HG03521 (cell line): ENCODE measurements around the gene EDIL3.

Experiments used
- ATAC-seq: cut with Tn5 transposase; IDR thresholded peaks from one replicate; pipeline ENCODE4 v1.9.1; 2021; ENCODE audit warnings: mild to moderate bottlenecking, moderate library complexity; ENCODE audit not compliant: unreplicated experiment

The EDIL3 gene

GRCh38 chr5:83919071-83920041 lies 465.3 kb downstream of the EDIL3 start:
- ATAC-seq, result no peak

GRCh38 chr5:83917261-83917908 lies 467.3 kb downstream of the EDIL3 start:
- ATAC-seq, result no peak

DNA sequence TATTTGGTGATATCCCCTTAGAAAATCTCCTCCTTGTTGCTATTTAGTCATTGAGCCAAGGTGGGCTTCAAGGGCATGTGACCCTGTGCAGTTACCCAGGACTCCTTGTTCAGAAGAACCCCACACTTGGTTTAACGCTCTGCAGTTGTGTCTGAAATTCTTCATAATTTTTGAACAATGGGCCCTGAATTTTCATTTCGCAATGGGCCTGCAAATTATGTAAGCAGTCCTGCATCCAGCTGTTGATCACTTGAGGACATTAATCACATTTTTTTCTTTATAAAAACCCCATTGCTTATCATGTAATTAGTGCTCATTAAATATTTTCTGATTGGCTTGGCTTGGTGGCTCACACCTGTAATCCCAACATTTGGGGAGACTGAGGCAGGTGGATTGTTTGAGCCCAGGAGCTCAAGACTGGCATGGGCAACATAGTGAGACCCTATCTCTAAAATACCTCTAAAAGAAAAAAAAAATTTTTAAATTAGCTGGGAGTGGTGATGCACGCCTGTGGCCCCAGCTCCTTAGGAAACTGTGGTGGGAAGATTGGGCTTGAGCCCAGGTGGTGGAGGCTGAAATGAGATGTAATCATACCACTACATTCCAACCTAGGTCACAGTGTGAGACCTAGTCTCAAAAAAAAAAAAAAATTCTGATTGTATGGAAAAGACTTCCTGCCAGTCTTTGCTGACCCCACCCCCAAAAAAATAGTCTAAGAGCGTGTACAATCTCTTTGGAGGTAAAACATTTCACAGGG lies 469.8 kb downstream of the EDIL3 start:
- ATAC-seq, result no peak

DNA sequence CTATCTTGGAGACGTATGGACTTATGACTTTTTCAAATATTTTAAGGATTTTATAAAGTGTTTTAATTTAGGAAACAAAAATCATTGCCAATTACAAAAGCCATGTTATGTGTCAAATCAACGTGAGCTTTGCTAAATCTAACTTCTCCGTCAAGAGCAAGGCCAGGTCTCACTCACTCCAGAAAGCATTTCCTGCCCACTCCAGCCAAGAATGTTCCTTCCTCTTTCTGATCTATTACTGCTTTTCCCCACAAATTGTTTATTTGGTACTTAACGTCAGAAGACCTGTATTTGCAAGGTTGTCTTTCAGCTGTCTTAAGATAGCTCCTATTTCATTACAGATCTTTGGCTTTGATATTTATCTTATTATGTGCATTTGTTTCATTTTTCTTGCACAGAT lies 470.5 kb downstream of the EDIL3 start:
- no peak for ATAC-seq

- no peak for ATAC-seq
Observed at GRCh38 chr5:83913593-83913992, 471.1 kb downstream of the EDIL3 start.

GRCh38 chr5:83911367-83911919 lies 473.2 kb downstream of the EDIL3 start:
- ATAC-seq, result no peak

- ATAC-seq, result no peak
Observed at GRCh38 chr5:83900306-83900705, 484.4 kb downstream of the EDIL3 start.

DNA sequence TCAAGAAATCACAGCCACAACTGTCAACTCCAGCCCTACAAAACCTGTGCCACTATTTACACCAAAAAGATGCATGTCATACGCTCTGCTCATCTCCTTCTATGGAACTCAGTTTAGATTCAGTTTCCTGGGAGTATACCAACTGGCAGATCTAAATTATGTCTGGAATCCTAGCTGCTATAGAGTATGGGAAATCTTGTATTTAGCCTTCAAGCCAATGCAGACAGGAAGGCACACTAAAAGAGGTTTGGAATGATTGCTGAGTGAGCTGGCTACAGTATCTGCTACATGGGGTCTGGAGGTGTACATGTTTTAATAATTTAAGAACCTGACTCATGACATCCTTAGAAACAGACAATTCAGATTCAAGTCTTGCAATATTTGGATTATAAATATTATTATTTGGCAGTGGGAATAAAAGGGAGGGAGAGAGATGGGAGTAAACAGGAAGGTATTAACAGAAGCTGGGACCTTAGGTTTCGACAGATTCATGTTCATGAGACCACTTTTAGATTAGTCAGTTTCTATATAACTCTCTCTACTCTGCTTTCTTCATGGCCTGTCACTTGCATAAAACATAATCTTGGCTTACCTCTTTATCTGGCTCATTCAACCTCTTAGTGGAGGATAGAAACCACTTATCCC lies 485.2 kb downstream of the EDIL3 start:
- ATAC-seq, result no peak

DNA sequence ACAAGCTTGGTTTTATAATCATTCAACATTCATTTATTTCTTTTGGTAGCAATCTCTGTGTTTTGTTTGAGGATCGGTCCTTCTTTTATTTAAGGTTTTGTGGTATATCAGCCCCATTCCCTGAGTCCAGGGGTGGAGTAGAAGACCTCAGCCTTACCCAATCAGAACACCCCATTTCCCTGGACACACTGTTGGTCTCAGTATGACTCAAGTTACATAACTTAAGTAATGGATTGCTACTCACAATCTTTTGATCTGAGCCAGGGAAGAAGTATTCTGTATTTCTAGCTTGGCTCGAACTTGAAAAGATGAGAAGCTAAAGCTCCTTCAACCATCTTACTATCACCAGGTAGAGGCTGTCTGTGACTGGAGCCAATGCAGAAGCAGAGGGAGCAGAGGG lies 488.8 kb downstream of the EDIL3 start:
- no peak for ATAC-seq

GRCh38 chr5:83891261-83891660 lies 493.4 kb downstream of the EDIL3 start:
- no peak for ATAC-seq
